Keratinocyte (primary cell): ENCODE data around the gene OR6N2. TPM values are rescaled to one million over a fixed set of nuclear protein-coding genes. Genes with fewer than 3 reads are reported as not detected.

Experiments
- DNase-seq: peaks from one replicate; pipeline ENCODE4 v3.0.0-alpha.2; 2011; ENCODE audit warnings: low read depth, missing footprints, low spot score
- FAIRE-seq: peaks from 2 replicates; lab custom pipeline; 2011; peaks lifted over from hg19 to GRCh38; lab: Jason Lieb, UNC
- H2AFZ ChIP-seq: 2 replicates; pipeline ENCODE4 v1.6.0; 2012; ENCODE audit warnings: low read length, control low read depth, inconsistent platforms; ENCODE audit not compliant: control insufficient read depth
- H3K27ac ChIP-seq: 2 replicates; pipeline ENCODE4 v1.5.1; 2011; ENCODE audit warnings: low read length; ENCODE audit not compliant: control insufficient read depth, insufficient read depth
- H3K27me3 ChIP-seq: 3 replicates; pipeline ENCODE4 v1.6.0; 2011; ENCODE audit warnings: low read length; ENCODE audit not compliant: control insufficient read depth, insufficient read depth; ENCODE audit errors: extremely low read depth
- H3K36me3 ChIP-seq, 2 experiments: 2 replicates in 1 of 2; 3 replicates in 1 of 2; pipeline ENCODE4 v1.5.1; 2011; ENCODE audit warnings: low read length in 2 of 2, mild to moderate bottlenecking in 1 of 2; ENCODE audit not compliant: control insufficient read depth in 2 of 2, insufficient read depth in 2 of 2; ENCODE audit errors: extremely low read depth in 1 of 2
- H3K4me1 ChIP-seq: 3 replicates; pipeline ENCODE4 v1.5.1; 2011; ENCODE audit warnings: low read length; ENCODE audit not compliant: control insufficient read depth, insufficient read depth; ENCODE audit errors: extremely low read depth
- H3K4me2 ChIP-seq: 3 replicates; pipeline ENCODE4 v1.6.0; 2011; ENCODE audit warnings: low read depth, low read length; ENCODE audit not compliant: control insufficient read depth, insufficient read depth; ENCODE audit errors: extremely low read depth
- H3K4me3 ChIP-seq, 3 experiments: fragments of 200-600 bp in 1 of 3; sonication (generic) in 1 of 3; 2 replicates in 2 of 3; 3 replicates in 1 of 3; pipeline ENCODE4 v1.5.1; 2011 to 2016; ENCODE audit warnings: low read length in 3 of 3, mild to moderate bottlenecking in 3 of 3, control low read depth in 2 of 3, inconsistent platforms in 1 of 3, low read depth in 1 of 3, mixed read lengths in 1 of 3, mixed run types in 1 of 3, moderate library complexity in 1 of 3; ENCODE audit not compliant: control insufficient read depth in 2 of 3, insufficient read depth in 2 of 3; ENCODE audit errors: extremely low read depth in 1 of 3
- H3K79me2 ChIP-seq: 2 replicates; pipeline ENCODE4 v1.6.0; 2012; ENCODE audit warnings: low read length; ENCODE audit not compliant: control insufficient read depth, insufficient read depth
- H3K9ac ChIP-seq: 3 replicates; pipeline ENCODE4 v1.6.0; 2011; ENCODE audit warnings: low read length; ENCODE audit not compliant: control insufficient read depth, insufficient read depth; ENCODE audit errors: extremely low read depth
- H3K9me1 ChIP-seq: 3 replicates; pipeline ENCODE4 v1.6.0; 2011; ENCODE audit warnings: low read length; ENCODE audit not compliant: control insufficient read depth, insufficient read depth; ENCODE audit errors: extremely low read depth
- H3K9me3 ChIP-seq: 2 replicates; pipeline ENCODE4 v1.5.1; 2012; ENCODE audit warnings: low read depth, low read length; ENCODE audit not compliant: control insufficient read depth
- H4K20me1 ChIP-seq: 3 replicates; pipeline ENCODE4 v1.6.0; 2011; ENCODE audit warnings: low read length; ENCODE audit not compliant: control insufficient read depth, insufficient read depth; ENCODE audit errors: extremely low read depth
- CTCF ChIP-seq, 3 experiments: IDR thresholded peaks in 1 of 3; conservative IDR thresholded peaks in 1 of 3; optimal IDR thresholded peaks in 1 of 3; 2 replicates in 2 of 3; 3 replicates in 1 of 3; pipeline versions ENCODE3 to v1.5.1; 2011; ENCODE audit warnings: low read length in 3 of 3, mild to moderate bottlenecking in 3 of 3, moderate library complexity in 2 of 3, control low read depth in 1 of 3, inconsistent platforms in 1 of 3; ENCODE audit not compliant: insufficient read depth in 2 of 3; ENCODE audit errors: extremely low read depth in 1 of 3
- EZH2 ChIP-seq: IDR thresholded peaks from one replicate; pipeline ENCODE4 v1.6.1; 2012; ENCODE audit warnings: inconsistent platforms, mild to moderate bottlenecking, low read length, moderate library complexity
- dilution Hi-C: fragments of 300-500 bp; cut with MboI; formaldehyde crosslinking; loops from one replicate; pipeline ENCODE4 v1.7.0; 2020; ENCODE audit warnings: low sequenced_read_pairs; ENCODE audit not compliant: extremely low pct_ligation_motif_present
- polyA plus RNA-seq, 5 experiments: library from polyadenylated mRNA; depleted of rRNA in 3 of 5; stranded (reverse) in 3 of 5; stranded (forward) in 1 of 5; unstranded in 1 of 5; fragments of >200 nt; gene quantifications; 1 replicate in 1 of 5; 2 replicates in 3 of 5; 3 replicates in 1 of 5; pipeline versions ENCODE4 v1.2.1 to v1.2.3, GENCODE V29; 2011 to 2012; ENCODE audit warnings: missing spikeins in 2 of 5, low read depth in 1 of 5, low replicate concordance in 1 of 5

OR6N2 gene
- polyA plus RNA-seq, 1 donor (not counting 4 experiments of a cell fraction or from before 2014, with no cell fraction given) = not detected

GRCh38 chr1:158800526-158800925 is 19.5 kb upstream of the OR6N2 start:
- no peak for TF ChIP-seq CTCF (optimal IDR thresholded peaks at IDR 0.05 in 1 of 3, IDR thresholded peaks at IDR 0.05 in 1 of 3, conservative IDR thresholded peaks at IDR 0.05 in 1 of 3; ENCODE audit: extremely low read depth in 1 of 3, insufficient read depth in 2 of 3, low read length in 3 of 3)
- TF ChIP-seq EZH2 = no peak
- no peaks in the 10 kb centered on the region for H3K27me3 ChIP-seq
- H2AFZ ChIP-seq = no peak overlapping the region
- no peak overlapping the region for H3K4me2 ChIP-seq
- no peaks in the 10 kb centered on the region for H3K79me2 ChIP-seq
- H4K20me1 ChIP-seq = no peaks in the 10 kb centered on the region
- H3K4me1 ChIP-seq = no peaks in the 10 kb centered on the region
- dilution Hi-C loops = no loop called here
- FAIRE-seq (no peak), DNase-seq (no peak)
- no peak overlapping the region for H3K27ac ChIP-seq
- no peak overlapping the region for H3K4me3 ChIP-seq
- no peaks in the 10 kb centered on the region for H3K9me1 ChIP-seq
- no peak overlapping the region for H3K9ac ChIP-seq
- no peaks in the 10 kb centered on the region for H3K36me3 ChIP-seq
- H3K9me3 ChIP-seq = no peaks in the 10 kb centered on the region

- Histone ChIP-seq H3K9me1 (no peaks in the 10 kb centered on the region), H3K4me1 (no peaks in the 10 kb centered on the region), H4K20me1 (no peaks in the 10 kb centered on the region), H3K4me2 (no peak overlapping the region), H3K9ac (no peak overlapping the region), H3K4me3 (no peak overlapping the region), H3K27ac (no peak overlapping the region), H3K79me2 (no peaks in the 10 kb centered on the region), H3K36me3 (no peaks in the 10 kb centered on the region), H3K9me3 (no peaks in the 10 kb centered on the region), H3K27me3 (no peaks in the 10 kb centered on the region), H2AFZ (no peak overlapping the region)
- DNase-seq = no peak
- FAIRE-seq = no peak
- dilution Hi-C loops = no loop called here
- TF ChIP-seq EZH2 = no peak
- TF ChIP-seq CTCF (optimal IDR thresholded peaks at IDR 0.05 in 1 of 3, IDR thresholded peaks at IDR 0.05 in 1 of 3, conservative IDR thresholded peaks at IDR 0.05 in 1 of 3; ENCODE audit: extremely low read depth in 1 of 3, insufficient read depth in 2 of 3, low read length in 3 of 3) = no peak
These were observed 18.7 kb upstream of the OR6N2 start for GRCh38 chr1:158799689-158800088.
